Upper lobe of left lung (tissue), 4 donors: Measurements from ENCODE around the gene SPIRE2.

ENCODE experiments used
- EP300 ChIP-seq, 4 donors: sonication (generic); formaldehyde crosslinking; IDR thresholded peaks; one replicate each; pipeline ENCODE4 v1.5.1; 2017; ENCODE audit warnings: antibody characterized with exemption in 4 of 4, control low read depth in 2 of 4
- POLR2A ChIP-seq, 4 donors: fragments of 450-650 bp; IDR thresholded peaks; one replicate each; pipeline ENCODE4 v1.5.1; 2016 to 2017; ENCODE audit warnings: antibody characterized with exemption in 4 of 4, mild to moderate bottlenecking in 2 of 4

DNA sequence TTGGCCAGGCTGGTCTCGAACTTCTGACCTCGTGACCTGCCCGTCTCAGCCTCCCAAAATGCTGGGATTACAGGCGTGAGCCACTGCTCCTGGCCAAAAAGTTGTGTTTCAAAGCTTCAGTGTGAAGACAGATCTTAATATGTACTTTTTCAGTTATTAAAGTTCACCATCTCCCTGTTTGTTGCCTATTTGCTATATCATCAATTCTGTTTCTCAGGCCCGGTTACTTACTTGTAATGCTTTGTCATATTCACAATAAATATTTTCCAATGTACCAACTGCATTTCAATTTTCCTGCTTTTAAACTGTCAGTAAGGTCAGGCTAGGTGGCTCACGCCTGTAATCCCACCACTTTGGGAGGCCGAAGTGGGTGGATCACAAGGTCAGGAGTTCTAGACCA lies 34.3 kb upstream of the SPIRE2 start:
- TF ChIP-seq EP300 (IDR thresholded peaks at IDR 0.05) (no peak), POLR2A (IDR thresholded peaks at IDR 0.05) (no peak)
